ENCODE results near the gene ARHGAP32.

GRCh38 chr11:128948583-128948982 is 243.5 kb downstream of the ARHGAP32 start:
- TF ChIP-seq CTCF (conservative IDR thresholded peaks at IDR 0.05 in 1 of 2, IDR thresholded peaks at IDR 0.05 in 1 of 2; ENCODE audit: low read depth in 1 of 2, low read length in 2 of 2) (peak; percentile 3 to 20), EZH2 (IDR thresholded peaks at IDR 0.05; ENCODE audit: low read length, missing control alignments) (no peak)

Data from fibroblast of lung (primary cell).